ENCODE results near the gene MYH9.
"Not testable (repeated sequence)": the region's sequence is repeated elsewhere in the genome, so short reads cannot be mapped to it uniquely, and the experiment has no call there.

Gene MYH9

DNA sequence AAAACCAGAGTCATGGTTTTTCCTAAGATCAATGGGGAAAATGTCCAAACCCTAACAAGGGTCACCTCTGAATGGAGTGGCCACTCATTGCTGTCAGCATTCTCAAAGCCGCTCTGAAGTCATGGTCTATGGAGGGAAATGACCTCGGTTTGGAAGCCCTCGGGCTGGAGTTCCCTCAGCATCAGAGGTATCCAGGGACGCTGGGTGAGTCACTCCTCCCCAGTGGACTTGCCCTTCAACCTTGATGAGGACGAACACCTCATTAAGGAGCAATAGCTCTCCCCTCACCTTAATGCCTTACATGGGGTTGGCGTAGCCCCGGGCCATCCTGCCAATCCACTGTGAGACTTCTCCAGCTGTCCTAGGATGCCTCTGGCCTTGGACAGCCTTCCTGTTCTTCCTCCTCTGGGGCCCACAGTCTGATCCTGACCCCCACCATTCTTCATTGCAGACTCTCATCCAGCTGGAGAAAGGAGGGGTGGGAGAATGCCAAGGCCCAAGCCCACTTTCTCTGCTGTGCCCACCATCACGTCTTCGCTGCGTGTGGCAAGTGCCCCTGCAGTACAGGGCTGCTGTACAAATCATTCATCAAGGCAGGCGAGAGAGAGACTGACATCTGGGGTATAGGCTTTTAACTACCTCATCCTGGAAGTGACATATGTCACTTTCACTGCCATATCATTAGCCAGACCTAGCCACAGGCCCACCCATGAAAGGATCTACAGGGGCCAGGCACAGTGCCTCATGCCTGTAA, 25.4 kb upstream of the MYH9 start:
- DNase-seq = no peak

- DNase-seq = no peak
Measured at GRCh38 chr22:36411589-36412258, 24.0 kb upstream of the MYH9 start.

DNA sequence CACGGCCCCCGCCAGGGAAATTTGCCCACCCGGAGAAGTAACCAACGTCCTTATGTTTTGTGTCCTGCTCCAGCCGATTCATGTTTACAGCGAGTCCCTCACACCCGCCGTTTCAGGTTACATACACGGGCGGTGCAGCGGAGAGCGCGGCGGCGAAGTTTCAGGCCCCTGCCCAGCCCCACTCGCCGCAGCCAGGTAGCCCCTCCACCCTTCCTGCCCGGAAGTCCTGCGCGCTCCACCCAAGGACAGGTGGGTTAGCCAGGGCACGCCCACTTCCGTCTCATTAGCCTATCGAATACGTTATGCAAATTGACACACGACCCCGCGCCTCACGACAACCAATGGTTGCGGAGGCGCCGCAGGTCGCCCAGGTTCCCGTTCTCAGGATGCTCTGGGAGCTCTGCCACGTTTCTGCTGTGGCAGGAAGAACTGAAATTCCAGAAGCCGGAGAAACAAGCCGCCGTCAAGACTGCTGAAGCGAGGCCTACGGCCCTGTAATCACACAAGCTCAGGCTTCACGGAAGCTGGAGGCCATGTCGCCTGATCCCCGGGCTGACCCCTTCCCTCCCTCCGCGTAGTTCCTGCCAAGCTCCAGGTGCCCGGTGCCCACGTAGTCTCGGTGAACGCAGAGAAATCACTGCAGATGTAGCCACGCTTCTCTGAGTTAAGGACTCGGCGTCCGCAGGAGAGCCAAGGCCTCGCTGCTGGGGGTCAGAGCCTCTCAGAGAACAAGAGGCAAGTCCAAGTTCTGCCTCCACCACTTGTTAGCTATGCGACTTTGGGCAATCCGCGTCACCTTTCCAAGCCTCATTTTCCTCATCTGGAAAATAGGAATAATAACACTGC, 22.4 kb upstream of the MYH9 start:
- DNase-seq = peak; percentile 66

DNA sequence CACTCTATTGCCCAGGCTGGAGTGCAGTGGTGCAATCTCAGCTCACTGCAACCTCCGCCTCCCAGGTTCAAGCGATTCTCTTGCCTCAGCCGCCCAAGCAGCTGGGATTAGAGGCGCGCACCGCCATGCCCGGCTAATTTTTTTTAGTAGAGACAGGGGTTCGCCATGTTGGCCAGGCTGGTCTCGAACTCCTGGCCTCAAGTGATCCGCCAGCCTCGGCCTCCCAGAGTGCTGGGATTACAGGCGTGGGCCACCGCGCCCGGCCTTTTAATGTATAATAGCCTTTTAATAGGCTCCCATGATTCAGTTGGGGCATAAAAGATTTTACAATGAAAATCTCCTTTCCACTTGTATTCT, 21.8 kb upstream of the MYH9 start:
- DNase-seq = not testable (repeated sequence)

GRCh38 chr22:36409056-36409455, 21.3 kb upstream of the MYH9 start:
- no peak for DNase-seq

DNA sequence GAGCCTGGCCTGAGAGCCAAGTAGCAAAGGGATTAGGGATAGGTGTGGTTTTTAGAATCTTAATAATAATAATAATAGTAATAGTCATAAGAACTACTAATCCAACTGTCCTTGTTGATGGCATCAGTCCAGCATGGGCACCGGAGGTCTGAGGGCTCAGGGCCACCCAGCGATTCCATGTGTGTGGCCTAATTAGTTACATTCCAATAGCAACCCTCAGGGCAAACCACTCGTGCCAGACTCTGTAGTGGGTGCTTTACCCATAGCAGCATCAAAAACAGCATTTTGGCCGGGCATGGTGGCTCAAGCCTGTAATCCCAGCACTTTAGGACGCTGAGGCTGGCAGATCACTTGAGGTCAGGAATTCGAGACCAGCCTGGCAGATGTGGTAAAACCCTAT, 19.0 kb upstream of the MYH9 start:
- DNase-seq = no peak

GRCh38 chr22:36405671-36406538, 18.1 kb upstream of the MYH9 start:
- DNase-seq = no peak

DNA sequence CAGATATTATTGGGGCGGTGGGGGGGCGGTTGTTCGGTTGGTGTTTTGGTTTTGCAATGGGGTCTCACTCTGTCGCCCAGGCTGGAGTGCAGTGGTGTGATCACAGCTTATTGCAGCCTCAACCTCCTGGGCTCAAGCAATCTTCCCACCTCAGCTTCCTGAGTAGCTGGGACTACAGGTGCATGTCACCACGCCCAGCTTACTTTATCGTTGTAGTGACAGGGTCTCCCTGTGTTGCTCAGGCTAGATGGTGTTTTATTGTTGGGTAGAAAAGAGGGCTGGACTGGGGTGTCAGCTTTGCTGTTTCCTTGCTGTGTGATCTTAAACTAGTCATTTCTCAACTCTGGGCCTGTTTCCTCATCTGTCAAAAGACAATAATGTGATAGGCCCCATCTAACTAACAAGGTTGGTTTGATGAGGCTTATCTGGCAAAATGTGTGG, 17.5 kb upstream of the MYH9 start:
- DNase-seq = no peak

GRCh38 chr22:36404446-36404845, 16.7 kb upstream of the MYH9 start:
- DNase-seq = no peak

DNA sequence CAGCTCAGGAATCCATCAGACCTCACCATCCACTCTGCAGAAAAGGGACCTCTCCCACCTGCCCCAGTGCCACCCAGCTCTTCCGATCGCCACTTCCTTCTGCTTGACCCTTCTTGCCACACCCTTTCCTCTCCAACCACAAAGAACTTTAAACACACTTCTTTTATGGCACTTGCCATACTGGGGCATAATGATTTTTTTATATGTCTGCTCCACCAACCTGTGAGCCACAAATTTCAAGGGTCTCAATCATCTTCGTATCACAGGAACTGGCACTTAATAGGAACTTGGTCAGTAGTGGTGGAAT, 11.7 kb upstream of the MYH9 start:
- no peak for DNase-seq

DNA sequence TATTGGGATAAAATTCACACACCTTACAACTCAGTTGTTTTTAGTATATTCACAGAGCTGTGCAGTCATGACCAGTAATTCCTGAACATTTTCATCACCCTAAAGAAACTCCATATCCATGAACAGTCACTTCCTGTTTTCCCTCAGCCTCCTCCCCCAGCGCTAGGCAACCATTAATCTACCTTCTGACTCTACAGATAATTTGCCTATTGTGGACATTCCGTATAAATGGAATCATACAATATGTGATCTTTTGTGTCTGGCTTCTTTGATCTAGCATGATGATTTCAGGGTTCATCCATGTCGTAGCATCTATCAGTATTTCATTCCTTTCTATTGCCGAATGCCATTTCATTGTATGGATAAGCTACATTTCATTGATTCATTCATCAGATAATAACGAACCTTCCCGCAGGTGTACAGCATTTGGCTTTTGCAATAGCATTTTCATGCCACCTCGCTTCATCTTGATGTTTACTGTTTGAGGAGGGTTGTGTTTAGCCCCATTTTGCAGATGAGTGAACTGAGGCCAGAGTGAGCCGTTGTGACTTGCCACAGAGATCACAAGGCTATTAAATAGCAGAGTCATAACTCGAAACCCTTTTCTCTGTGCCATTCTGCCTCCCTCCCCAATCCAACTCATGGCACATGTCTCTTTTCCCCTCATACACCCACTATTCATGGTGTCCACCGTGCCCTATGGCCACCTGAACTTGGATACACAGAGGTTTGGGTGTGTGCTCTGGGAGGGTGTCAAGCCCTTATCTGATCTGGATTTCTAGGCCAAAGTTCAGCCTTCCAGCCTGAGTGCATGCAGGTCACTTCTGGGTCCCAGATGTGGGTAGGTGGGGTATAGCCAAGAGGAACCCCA, 11.1 kb upstream of the MYH9 start:
- DNase-seq = no peak

GRCh38 chr22:36397131-36398093, 9.6 kb upstream of the MYH9 start:
- no peak for DNase-seq

- DNase-seq = no peak
Measured at GRCh38 chr22:36395915-36396314, 8.1 kb upstream of the MYH9 start.

DNA sequence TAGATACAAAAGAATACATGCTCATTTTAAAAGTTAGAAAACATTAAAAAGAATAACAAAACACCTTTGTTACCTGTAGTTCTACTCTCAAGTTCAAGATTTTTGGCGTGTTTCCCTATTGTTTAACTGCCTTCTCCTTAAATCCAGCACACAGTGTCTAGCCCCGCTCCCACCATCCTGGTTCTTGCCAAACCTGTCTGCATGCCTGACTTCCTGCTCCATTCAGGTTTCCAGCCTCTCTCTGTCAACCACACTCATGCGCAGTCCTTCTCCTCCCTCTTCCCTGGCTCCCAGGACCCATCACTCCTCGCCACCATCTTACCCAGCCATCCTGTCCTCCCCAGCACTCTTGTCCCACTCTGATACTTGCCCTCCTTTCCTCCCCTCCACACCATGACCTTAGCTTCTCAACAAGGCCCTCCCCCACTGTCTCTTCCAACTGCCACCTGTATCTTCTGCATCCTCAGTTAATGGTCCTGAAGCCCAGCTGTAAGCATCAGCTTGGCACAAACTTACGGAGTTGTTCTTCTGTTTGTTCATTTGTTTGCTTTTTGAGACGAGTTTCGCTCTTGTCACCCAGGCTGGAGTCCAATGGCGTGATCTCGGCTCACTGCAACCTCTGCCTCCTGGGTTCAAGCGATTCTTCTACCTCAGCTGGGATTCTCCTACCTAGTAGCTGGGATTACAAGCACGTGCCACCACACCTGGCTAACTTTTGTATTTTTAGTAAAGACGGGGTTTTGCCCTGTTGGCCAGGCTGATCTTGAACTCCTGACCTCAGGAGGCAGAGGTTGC, 7.5 kb upstream of the MYH9 start:
- DNase-seq = no peak

- no peak for DNase-seq
Measured at GRCh38 chr22:36391638-36392037, 3.9 kb upstream of the MYH9 start.

- not testable (repeated sequence) for DNase-seq
Measured at GRCh38 chr22:36389122-36389521, 1.4 kb upstream of the MYH9 start.

- no peak for DNase-seq
Measured at GRCh38 chr22:36387709-36387958, 133 bp downstream of the MYH9 start.

GRCh38 chr22:36386900-36387708, 663 bp downstream of the MYH9 start:
- peak; percentile 63 for DNase-seq

- DNase-seq = peak; percentile 59
Measured at GRCh38 chr22:36386351-36386899, 1.3 kb downstream of the MYH9 start.
